Astrocyte of the spinal cord (primary cell): ENCODE measurements around the gene RINL.

ENCODE experiments used
- DNase-seq: peaks from one replicate; pipeline ENCODE4 v3.0.0; 2011; ENCODE audit warnings: low read depth, low spot score
- H3K4me3 ChIP-seq: 2 replicates; pipeline ENCODE4 v1.5.1; 2011; ENCODE audit warnings: low read depth, mild to moderate bottlenecking, low read length, moderate library complexity
- in situ Hi-C: cut with HindIII; loops from 2 replicates; pipeline ENCODE4 v1.10.0; 2017; ENCODE audit warnings: low sequenced_read_pairs
- TF ChIP-seq, protein P1 (sequence below): IDR thresholded peaks from 2 replicates; pipeline ENCODE4 v1.5.1; 2012; ENCODE audit warnings: low read depth, mild to moderate bottlenecking, low read length, inconsistent platforms

RINL gene

DNA sequence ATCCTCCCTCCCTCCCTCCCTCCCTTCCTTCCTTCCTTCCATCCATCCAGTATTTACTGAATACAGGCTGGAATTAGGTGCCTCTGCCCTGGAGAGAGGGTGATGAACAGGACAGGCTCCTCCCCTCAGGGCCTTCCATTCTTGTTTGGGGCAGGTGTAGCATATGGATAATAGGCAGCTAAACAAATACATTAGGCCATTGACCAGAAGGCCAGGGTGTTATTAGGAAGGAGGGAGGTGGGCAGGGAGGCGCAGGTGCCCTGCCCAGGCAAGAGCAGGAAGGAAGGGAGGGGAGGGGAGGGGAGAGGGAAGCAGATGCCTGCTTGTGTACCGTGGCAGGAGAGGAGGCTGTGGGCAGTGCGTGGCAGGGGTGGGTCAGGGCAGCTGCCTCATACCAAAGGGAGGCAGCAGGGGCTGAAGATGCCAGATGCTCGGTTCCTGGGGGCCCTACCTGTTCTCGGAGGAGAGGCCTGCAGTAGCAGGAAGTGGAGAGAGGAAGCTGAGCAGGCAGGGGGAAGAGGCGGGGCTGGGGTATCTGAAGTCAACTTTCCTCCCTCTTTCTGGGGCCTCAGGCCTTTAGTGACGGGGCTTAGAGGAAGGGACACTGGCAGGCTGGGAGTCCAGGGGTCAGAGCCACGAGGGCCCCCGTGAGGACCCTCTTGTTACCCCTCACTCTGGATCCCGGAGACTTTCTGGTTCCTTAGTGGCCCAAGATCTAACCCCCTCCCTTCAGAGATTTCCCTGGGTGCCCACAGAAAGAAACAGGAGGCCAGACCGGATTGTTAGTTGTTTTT lies at the start of gene RINL:
TSS of gene RINL (minus strand) at position 495 of the 794 bp plus-strand sequence. CDS start 1,533 bp downstream, outside the sequence.
- no peak for DNase-seq
- in situ Hi-C loops: no loop called here
- TF ChIP-seq, protein P1, sequence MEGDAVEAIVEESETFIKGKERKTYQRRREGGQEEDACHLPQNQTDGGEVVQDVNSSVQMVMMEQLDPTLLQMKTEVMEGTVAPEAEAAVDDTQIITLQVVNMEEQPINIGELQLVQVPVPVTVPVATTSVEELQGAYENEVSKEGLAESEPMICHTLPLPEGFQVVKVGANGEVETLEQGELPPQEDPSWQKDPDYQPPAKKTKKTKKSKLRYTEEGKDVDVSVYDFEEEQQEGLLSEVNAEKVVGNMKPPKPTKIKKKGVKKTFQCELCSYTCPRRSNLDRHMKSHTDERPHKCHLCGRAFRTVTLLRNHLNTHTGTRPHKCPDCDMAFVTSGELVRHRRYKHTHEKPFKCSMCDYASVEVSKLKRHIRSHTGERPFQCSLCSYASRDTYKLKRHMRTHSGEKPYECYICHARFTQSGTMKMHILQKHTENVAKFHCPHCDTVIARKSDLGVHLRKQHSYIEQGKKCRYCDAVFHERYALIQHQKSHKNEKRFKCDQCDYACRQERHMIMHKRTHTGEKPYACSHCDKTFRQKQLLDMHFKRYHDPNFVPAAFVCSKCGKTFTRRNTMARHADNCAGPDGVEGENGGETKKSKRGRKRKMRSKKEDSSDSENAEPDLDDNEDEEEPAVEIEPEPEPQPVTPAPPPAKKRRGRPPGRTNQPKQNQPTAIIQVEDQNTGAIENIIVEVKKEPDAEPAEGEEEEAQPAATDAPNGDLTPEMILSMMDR: no peak
- H3K4me3 ChIP-seq: no peak within 1 kb of the TSS

DNA sequence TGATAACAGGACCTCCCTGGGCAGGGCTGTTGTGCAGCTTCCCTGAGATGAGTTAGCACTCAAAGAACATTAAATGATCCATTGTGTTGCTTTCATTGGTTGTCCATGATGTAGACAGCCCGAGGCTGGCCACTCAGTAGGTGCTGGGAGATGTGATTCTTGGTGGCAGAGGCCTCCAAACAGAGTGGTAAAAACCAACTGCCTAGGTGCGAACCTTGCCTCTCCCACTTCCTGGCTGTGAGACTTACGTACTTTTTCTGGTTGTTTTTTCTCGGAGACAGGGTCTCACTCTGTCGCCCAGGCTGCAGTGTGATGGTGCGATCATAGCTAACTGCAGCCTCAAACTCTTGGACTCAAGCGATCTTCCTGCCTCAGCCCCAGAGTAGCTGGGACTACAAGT lies 46.3 kb upstream of the RINL start:
- in situ Hi-C loops: no loop called here
- TF ChIP-seq, protein P1: no peak
- no peak overlapping the region for H3K4me3 ChIP-seq
- no peak for DNase-seq

GRCh38 chr19:38922482-38922881 lies 44.4 kb upstream of the RINL start:
- TF ChIP-seq, protein P1: no peak
- in situ Hi-C loops: no loop called here
- DNase-seq: no peak
- no peak overlapping the region for H3K4me3 ChIP-seq

DNA sequence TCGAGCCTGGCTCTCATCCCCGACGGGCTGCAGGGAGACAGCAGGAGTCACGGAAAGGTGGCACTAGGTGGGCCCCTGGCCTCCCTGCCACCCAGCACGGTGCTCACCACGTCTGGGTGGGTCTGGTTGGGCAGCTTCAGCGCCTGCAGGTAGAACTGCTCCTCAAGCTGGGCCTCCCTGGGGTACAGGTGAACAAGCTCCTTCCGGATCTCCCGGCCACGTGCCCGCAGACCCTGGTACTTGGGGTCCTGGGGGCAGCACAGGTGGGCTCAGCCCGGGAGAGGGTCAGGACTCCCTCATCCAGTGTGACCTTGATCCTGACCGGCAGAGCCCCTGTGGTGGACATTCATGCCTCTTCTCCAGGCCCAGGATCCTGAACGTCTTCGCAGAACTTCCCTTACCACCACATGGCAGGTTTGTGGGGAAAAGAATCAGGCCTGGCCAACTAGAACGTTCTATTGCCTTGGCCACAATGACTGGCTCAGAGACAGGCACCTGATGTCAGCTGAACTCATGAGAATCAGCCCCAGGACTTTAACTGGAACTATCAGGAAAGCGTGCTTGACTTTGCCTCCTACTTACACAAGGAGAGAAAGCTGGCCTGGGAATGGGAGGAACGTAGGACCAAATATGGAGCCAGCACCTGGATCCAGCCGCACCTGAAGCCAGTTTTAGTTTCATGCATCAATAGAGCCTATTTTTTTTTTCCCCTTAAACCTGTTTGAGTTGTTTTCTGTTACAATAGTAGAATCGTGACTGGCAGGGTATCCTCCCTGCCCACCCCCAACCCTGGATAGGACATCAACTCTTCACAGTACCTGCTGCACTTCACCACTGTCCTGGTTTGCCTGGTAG lies 43.6 kb upstream of the RINL start:
- TF ChIP-seq, protein P1: no peak
- no peak overlapping the region for H3K4me3 ChIP-seq
- no peak for DNase-seq
- in situ Hi-C loops: no loop called here

DNA sequence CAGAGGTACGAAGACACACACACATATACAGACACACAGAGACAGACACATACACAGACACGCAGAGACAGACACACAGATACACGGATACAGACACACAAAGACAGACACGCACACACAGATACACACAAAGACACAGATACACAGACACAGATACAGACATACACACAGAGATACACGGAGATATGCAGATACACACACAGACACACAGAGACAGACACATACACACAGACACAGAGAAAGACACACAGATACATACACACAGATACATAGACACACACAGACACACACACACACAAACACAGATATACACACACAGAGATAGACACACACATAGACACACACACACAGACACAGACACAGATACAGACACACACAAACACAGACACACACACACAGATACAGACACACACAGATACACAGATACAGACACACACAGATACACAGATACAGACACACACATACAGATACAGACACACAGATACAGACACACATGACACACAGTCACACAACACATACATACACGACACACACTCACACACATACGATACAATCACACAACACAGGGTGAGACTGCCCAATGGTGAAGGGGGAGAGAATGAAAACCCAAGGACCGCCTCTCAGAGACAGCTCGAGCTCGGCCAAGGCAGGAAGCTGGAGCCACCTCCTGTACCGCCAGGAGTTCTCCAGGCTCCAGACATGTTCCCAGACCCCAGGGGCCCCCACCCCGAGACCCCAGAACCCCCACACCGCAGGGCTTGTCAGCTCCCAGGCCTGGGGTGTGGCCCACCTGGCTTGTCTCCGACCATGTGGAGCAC lies 42.7 kb upstream of the RINL start:
- no peak overlapping the region for H3K4me3 ChIP-seq
- TF ChIP-seq, protein P1: no peak
- in situ Hi-C loops: no loop called here
- no peak for DNase-seq

DNA sequence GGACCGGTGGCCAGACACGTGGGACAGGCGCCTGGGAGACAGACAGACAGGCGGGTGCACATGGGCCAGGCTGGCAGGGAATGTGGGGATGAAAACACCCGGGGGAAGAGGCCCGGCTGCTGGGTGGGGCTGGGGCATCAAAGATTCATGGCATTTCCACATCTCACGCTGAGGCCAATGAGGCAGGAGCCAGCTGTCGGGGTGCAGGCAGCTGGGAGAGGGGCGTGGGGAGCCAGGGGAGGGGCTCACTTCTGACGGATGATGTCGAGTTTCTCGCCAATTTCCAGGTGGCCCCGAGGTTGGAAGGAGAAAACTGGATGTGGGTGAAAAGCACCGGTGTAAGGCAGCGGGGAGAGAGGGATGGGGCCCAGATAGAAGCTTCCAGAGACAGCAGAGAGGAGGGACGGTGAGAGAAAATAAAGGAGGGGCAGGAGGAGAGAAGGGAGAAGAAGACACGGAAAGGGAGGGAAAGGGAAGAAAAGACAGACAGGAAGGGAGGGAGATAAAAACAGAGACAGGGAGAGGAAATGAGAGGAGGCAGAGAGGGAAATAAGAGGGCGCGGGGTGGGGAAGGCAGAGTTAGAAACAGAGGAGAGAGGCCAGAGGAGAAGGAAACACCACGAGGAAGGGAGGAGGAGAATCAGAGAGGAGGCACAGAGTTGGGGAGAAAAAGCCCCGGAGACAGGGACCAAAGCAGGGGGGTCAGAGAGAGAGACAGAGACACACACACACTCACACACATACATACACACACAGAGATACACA lies 41.9 kb upstream of the RINL start:
- DNase-seq: no peak
- TF ChIP-seq, protein P1: no peak
- in situ Hi-C loops: no loop called here
- H3K4me3 ChIP-seq: no peak overlapping the region
